Smooth muscle cell (in vitro differentiated cells): ENCODE measurements around the gene NF2. TPM values are rescaled to one million over a fixed set of nuclear protein-coding genes. Genes with fewer than 3 reads are reported as not detected.

Source experiments
- DNase-seq: peaks from one replicate; lab custom pipeline; 2025; ENCODE audit not compliant: unreplicated experiment; lab: John Stamatoyannopoulos, UW
- H2AFZ ChIP-seq: fragments of 200-600 bp; sonication (generic); 2 replicates; pipeline ENCODE4 v1.6.0; 2016; ENCODE audit warnings: antibody characterized with exemption, low read depth, mild to moderate bottlenecking
- H3F3A ChIP-seq: fragments of 200-600 bp; sonication (generic); 2 replicates; pipeline ENCODE4 v1.6.0; 2017; ENCODE audit warnings: antibody characterized with exemption, low read depth
- H3K27ac ChIP-seq: fragments of 200-600 bp; sonication (generic); 2 replicates; pipeline ENCODE4 v1.5.1; 2016; ENCODE audit warnings: low read depth, mild to moderate bottlenecking
- H3K27me3 ChIP-seq: fragments of 200-600 bp; sonication (generic); 2 replicates; pipeline ENCODE4 v1.6.1; 2016; ENCODE audit warnings: low read depth, mild to moderate bottlenecking
- H3K36me3 ChIP-seq: fragments of 200-600 bp; sonication (generic); 2 replicates; pipeline ENCODE4 v1.5.1; 2016; ENCODE audit warnings: low read depth
- H3K4me1 ChIP-seq: fragments of 200-600 bp; sonication (generic); 2 replicates; pipeline ENCODE4 v1.5.1; 2016; ENCODE audit warnings: low read depth
- H3K4me2 ChIP-seq: fragments of 200-600 bp; sonication (generic); 2 replicates; pipeline ENCODE4 v1.6.0; 2016; ENCODE audit warnings: mild to moderate bottlenecking
- H3K4me3 ChIP-seq: fragments of 200-600 bp; sonication (generic); 2 replicates; pipeline ENCODE4 v1.5.1; 2016; ENCODE audit warnings: mild to moderate bottlenecking
- H3K79me2 ChIP-seq: fragments of 200-600 bp; sonication (generic); 2 replicates; pipeline ENCODE4 v1.6.0; 2016; ENCODE audit warnings: low read depth, mild to moderate bottlenecking
- H3K9ac ChIP-seq: fragments of 200-600 bp; sonication (generic); 2 replicates; pipeline ENCODE4 v1.6.0; 2016; ENCODE audit warnings: low read depth
- H3K9me3 ChIP-seq: fragments of 200-600 bp; sonication (generic); replicated peaks from 2 replicates; pipeline ENCODE4 v1.5.1; 2016; ENCODE audit warnings: low read depth
- H4K20me1 ChIP-seq: fragments of 200-600 bp; sonication (generic); 2 replicates; pipeline ENCODE4 v1.6.0; 2016; ENCODE audit warnings: low read depth
- CTCF ChIP-seq: fragments of 200-600 bp; sonication (generic); IDR thresholded peaks from 2 replicates; pipeline ENCODE4 v1.5.1; 2017; ENCODE audit warnings: borderline replicate concordance, mild to moderate bottlenecking, antibody characterized with exemption; ENCODE audit not compliant: insufficient read depth, poor library complexity, severe bottlenecking
- WGBS: methylation state at CpG from one replicate; pipeline ENCODE4 v1.1.7; 2016; ENCODE audit warnings: low lambda C conversion rate; 5-methylcytosine and 5-hydroxymethylcytosine counted together
- polyA plus RNA-seq: library from polyadenylated mRNA; unstranded; fragments of >200 nt; fragmentation: Nextera tagmentation; extraction: Ambion mirVana; gene quantifications from 2 replicates; pipeline ENCODE4 v1.2.1, GENCODE V29; 2016
- total RNA-seq: library from RNA; depleted of rRNA; stranded (reverse); fragments of >200 nt; gene quantifications from 2 replicates; pipeline ENCODE4 v1.2.3, GENCODE V29; 2014

The NF2 gene
- total and polyA plus RNA-seq, 2 experiments from 2014 or later = 21.5 to 21.7 TPM

GRCh38 chr22:29710922-29711593 lies 107.6 kb downstream of the NF2 start:
- Histone ChIP-seq H3K4me1 (no peaks in the 10 kb centered on the region), H3K27me3 (peaks cover 22% of the 10 kb centered on the region), H3K4me3 (no peak overlapping the region), H3K9me3 (no peaks in the 10 kb centered on the region), H3K9ac (no peak overlapping the region), H2AFZ (no peak overlapping the region), H4K20me1 (no peaks in the 10 kb centered on the region), H3K79me2 (no peaks in the 10 kb centered on the region), H3K36me3 (no peaks in the 10 kb centered on the region), H3K27ac (no peak overlapping the region), H3K4me2 (no peak overlapping the region), H3F3A (no peaks in the 10 kb centered on the region)
- TF ChIP-seq CTCF = no peak
- no peak for DNase-seq
- WGBS = 88% methylated on average over 17 of the region's 18 CpGs

GRCh38 chr22:29712119-29712518 lies 108.7 kb downstream of the NF2 start:
- Histone ChIP-seq H3K27me3 (peaks cover 13% of the 10 kb centered on the region), H3K27ac (no peak overlapping the region), H3K9me3 (no peaks in the 10 kb centered on the region), H3K36me3 (no peaks in the 10 kb centered on the region), H3K4me1 (no peaks in the 10 kb centered on the region), H3K9ac (no peak overlapping the region), H3K79me2 (no peaks in the 10 kb centered on the region), H4K20me1 (no peaks in the 10 kb centered on the region), H3F3A (no peaks in the 10 kb centered on the region), H2AFZ (no peak overlapping the region), H3K4me3 (no peak overlapping the region), H3K4me2 (no peak overlapping the region)
- DNase-seq = no peak
- WGBS = 88% methylated on average over 2 of the region's 2 CpGs
- TF ChIP-seq CTCF = no peak

GRCh38 chr22:29713156-29713727 lies 109.8 kb downstream of the NF2 start:
- H3K4me1 ChIP-seq = no peaks in the 10 kb centered on the region
- no peak for DNase-seq
- H3K4me3 ChIP-seq = no peak overlapping the region
- H3K9ac ChIP-seq = no peak overlapping the region
- no peak for TF ChIP-seq CTCF
- no peaks in the 10 kb centered on the region for H3K9me3 ChIP-seq
- H3K27ac ChIP-seq = no peak overlapping the region
- H2AFZ ChIP-seq = no peak overlapping the region
- no peaks in the 10 kb centered on the region for H3K79me2 ChIP-seq
- H3F3A ChIP-seq = no peaks in the 10 kb centered on the region
- 76% methylated on average over 8 of the region's 8 CpGs for WGBS
- H3K4me2 ChIP-seq = no peak overlapping the region
- H3K36me3 ChIP-seq = no peaks in the 10 kb centered on the region
- H3K27me3 ChIP-seq = peaks cover 23% of the 10 kb centered on the region
- H4K20me1 ChIP-seq = no peaks in the 10 kb centered on the region

- Histone ChIP-seq H3K4me1 (no peaks in the 10 kb centered on the region), H3K9me3 (no peaks in the 10 kb centered on the region), H3K27ac (no peak overlapping the region), H3K27me3 (peaks cover 39% of the 10 kb centered on the region), H4K20me1 (no peaks in the 10 kb centered on the region), H2AFZ (no peak overlapping the region), H3K9ac (no peak overlapping the region), H3F3A (no peaks in the 10 kb centered on the region), H3K4me2 (no peak overlapping the region), H3K36me3 (no peaks in the 10 kb centered on the region), H3K79me2 (no peaks in the 10 kb centered on the region), H3K4me3 (no peak overlapping the region)
- 77% methylated on average over 13 of the region's 13 CpGs for WGBS
- no peak for DNase-seq
- TF ChIP-seq CTCF = no peak
Observed at GRCh38 chr22:29715240-29715639, 111.8 kb downstream of the NF2 start.
